ENCODE data around the gene TIPARP. TPM values are rescaled to one million over a fixed set of nuclear protein-coding genes. Genes with fewer than 3 reads are reported as not detected.

TIPARP gene
- total and polyA plus RNA-seq, 2 of the 8 experiments (the other 6 are each of a cell fraction or from before 2014, with no cell fraction given): 1.6 to 5.8 TPM

GRCh38 chr3:156642750-156643728 lies 31.4 kb upstream of the TIPARP start:
- DNase-seq (ENCODE audit: low read depth in 1 of 2, low spot score in 2 of 2) (no peak), FAIRE-seq (no peak)
- Histone ChIP-seq H3K23me2 (ENCODE audit: low read depth, low read length) (no peaks in the 10 kb centered on the region; the same call in 1 of the 2 replicates), H4K91ac (replicated peaks; ENCODE audit: insufficient read length, low read length) (peak overlapping the region; percentile 57), H2AFZ (ENCODE audit: low read length) (peak overlapping the region; percentile 45), H4K5ac (ENCODE audit: insufficient read length, low read depth, low read length) (no peak overlapping the region), H3K14ac (ENCODE audit: insufficient read length) (no peak overlapping the region), H3K23ac (ENCODE audit: insufficient read length) (no peak overlapping the region), H3K27ac (ENCODE audit: low read depth, low read length) (no peak overlapping the region), H3K27me3 (replicated peaks in 1 of 4; ENCODE audit: control insufficient read depth in 3 of 4, extremely low read depth in 1 of 4, insufficient read depth in 3 of 4, low read length in 3 of 4) (no peaks in the 10 kb centered on the region; a peak in 1 of 7 replicates), H4K8ac (ENCODE audit: extremely low read depth, insufficient read depth, low read length) (no peak overlapping the region), H3K36me3 (ENCODE audit: control insufficient read depth in 2 of 4, insufficient read depth in 4 of 4, low read length in 3 of 4) (no peaks in the 10 kb centered on the region), H3K4ac (replicated peaks; ENCODE audit: insufficient read length, low read depth, low read length) (no peak overlapping the region), H3K9ac (replicated peaks in 1 of 4; ENCODE audit: extremely low read depth in 1 of 4, low read depth in 3 of 4, low read length in 3 of 4) (no peak overlapping the region), H3K79me1 (ENCODE audit: low read depth, low read length) (no peaks in the 10 kb centered on the region), H3K56ac (replicated peaks; ENCODE audit: insufficient read length, low read depth, low read length) (no peak overlapping the region), H2BK120ac (replicated peaks; ENCODE audit: low read depth, low read length) (no peak overlapping the region), H3K4me1 (replicated peaks in 1 of 4; ENCODE audit: control insufficient read depth in 3 of 4, insufficient read depth in 4 of 4, low read length in 3 of 4) (peaks cover 0 to 13% (median 4%) of the 10 kb centered on the region in 4 experiments; a peak in 3 of 7 replicates), H3K4me2 (ENCODE audit: insufficient read depth in 1 of 2, low read depth in 2 of 2, low read length in 2 of 2) (peak overlapping the region; percentile 18 to 20; a peak in 2 of 4 replicates), H3K9me3 (ENCODE audit: insufficient read depth in 2 of 2, low read depth in 1 of 2, low read length in 1 of 2) (no peaks in the 10 kb centered on the region), H2BK5ac (ENCODE audit: low read depth, low read length) (no peak overlapping the region), H3K4me3 (ENCODE audit: extremely low read depth in 1 of 4, insufficient read depth in 2 of 4, low read depth in 3 of 4, low read length in 4 of 4) (no peak overlapping the region; a peak in 1 of 8 replicates), H2BK20ac (ENCODE audit: low read length) (no peak overlapping the region), H2BK12ac (ENCODE audit: low read depth, low read length) (peak overlapping the region; percentile 68; the same call in 1 of the 2 replicates), H3K18ac (ENCODE audit: extremely low read depth, low read length) (0 out of 2 replicates have a peak overlapping the region, but pooled peaks have one; percentile 17), H2AK5ac (ENCODE audit: low read depth, low read length) (no peak overlapping the region), H3K79me2 (ENCODE audit: control insufficient read depth in 1 of 2, insufficient read depth in 2 of 2, low read length in 2 of 2) (no peaks in the 10 kb centered on the region), H2BK15ac (ENCODE audit: low read length) (no peak overlapping the region), H4K20me1 (replicated peaks in 1 of 2; ENCODE audit: control insufficient read depth in 1 of 2, insufficient read depth in 2 of 2, low read length in 2 of 2) (no peaks in the 10 kb centered on the region)
- POLR2A ChIA-PET (ENCODE audit: partially characterized antibody): interaction anchor here (1.2 kb wide), 1 partner anchor 37 kb away, joined by 4 read pairs; no protein-coding TSS in a partner anchor
- CTCF ChIA-PET (ENCODE audit: partially characterized antibody): interaction anchor here (0.5 to 0.6 kb wide), 2 partner anchors 102 to 863 kb away, joined by 3 read pairs; no protein-coding TSS in a partner anchor
- WGBS, 2 experiments (ENCODE audit: extremely low coverage in 1 of 2, insufficient coverage in 1 of 2, insufficient read length in 1 of 2, insufficient replicate concordance in 2 of 2, low coverage in 1 of 2, low lambda C conversion rate in 2 of 2, missing lambda C conversion rate in 1 of 2): 73% methylated on average over 8 of the region's 8 CpGs; no CpG with 5 or more reads in 1 of the 2 experiments
- no peak for TF ChIP-seq ZNF274 (IDR thresholded peaks at IDR 0.05; ENCODE audit: borderline replicate concordance, extremely low read depth, low read length)
- no peak for TF ChIP-seq FOSL1 (IDR thresholded peaks at IDR 0.05; ENCODE audit: insufficient read depth, low read depth, low read length)
- TF ChIP-seq KDM1A (IDR thresholded peaks at IDR 0.05; ENCODE audit: borderline replicate concordance, low read length): no peak
- TF ChIP-seq CHD1 (IDR thresholded peaks at IDR 0.05; ENCODE audit: low read depth, low read length): no peak
- no peak for TF ChIP-seq CBX5 (IDR thresholded peaks at IDR 0.05; ENCODE audit: low read depth, low read length)
- no peak for TF ChIP-seq ATF2 (IDR thresholded peaks at IDR 0.05; ENCODE audit: low read length)
- no peak for TF ChIP-seq SUZ12 (IDR thresholded peaks at IDR 0.05; ENCODE audit: low read length)
- TF ChIP-seq SP1 (IDR thresholded peaks at IDR 0.05; ENCODE audit: low read depth, low read length): no peak
- no peak for TF ChIP-seq POLR2AphosphoS5 (IDR thresholded peaks at IDR 0.05; ENCODE audit: low read depth, low read length)
